ENCODE measurements around the gene SRGAP3.

SRGAP3 gene

GRCh38 chr3:9047452-9048346 lies 201.7 kb downstream of the SRGAP3 start:
- DNase-seq (ENCODE audit: low spot score) = no peak

DNA sequence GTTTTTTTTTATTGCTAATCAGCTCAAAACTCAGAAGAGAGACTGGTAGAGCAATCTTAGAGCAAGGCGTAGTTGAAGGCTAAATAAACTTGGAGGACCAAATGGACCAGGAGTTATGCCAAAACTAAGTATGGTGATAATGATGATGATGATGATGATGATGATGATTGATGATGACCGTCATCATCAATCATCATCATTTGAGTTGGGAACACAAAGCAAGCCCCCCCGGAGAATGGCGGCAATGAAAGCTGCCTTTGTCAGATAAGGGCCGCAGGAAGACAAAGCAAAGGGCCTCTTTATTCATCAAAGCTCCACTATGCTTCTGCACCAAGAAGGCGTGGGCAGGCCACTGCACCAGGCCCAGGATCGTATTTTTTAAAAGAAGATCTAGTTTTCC lies 204.1 kb downstream of the SRGAP3 start:
- no peak for DNase-seq (ENCODE audit: low spot score)

DNA sequence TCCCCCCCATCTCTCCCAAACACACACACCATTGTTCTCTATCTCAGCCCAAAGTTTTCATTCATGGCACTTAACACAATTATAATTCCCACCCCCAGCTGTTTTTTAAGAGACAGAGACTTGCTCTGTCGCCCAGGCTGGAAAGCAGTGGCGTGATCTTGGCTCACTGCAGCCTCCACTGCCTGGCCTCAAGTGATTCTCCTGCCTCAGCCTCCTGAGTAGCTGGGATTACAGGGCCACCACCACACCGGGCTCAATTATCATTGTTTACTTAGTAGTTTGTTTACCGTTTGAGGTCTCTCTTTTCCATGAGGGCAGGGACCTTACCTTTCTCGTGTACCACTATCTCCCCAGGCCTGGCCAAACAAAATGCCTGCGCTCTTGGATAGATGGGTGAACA lies 206.4 kb downstream of the SRGAP3 start:
- DNase-seq (ENCODE audit: low spot score) = no peak

- DNase-seq (ENCODE audit: low spot score) = no peak
Measured at GRCh38 chr3:9041626-9042025, 207.8 kb downstream of the SRGAP3 start.

GRCh38 chr3:9040996-9041395 lies 208.4 kb downstream of the SRGAP3 start:
- no peak for DNase-seq (ENCODE audit: low spot score)

DNA sequence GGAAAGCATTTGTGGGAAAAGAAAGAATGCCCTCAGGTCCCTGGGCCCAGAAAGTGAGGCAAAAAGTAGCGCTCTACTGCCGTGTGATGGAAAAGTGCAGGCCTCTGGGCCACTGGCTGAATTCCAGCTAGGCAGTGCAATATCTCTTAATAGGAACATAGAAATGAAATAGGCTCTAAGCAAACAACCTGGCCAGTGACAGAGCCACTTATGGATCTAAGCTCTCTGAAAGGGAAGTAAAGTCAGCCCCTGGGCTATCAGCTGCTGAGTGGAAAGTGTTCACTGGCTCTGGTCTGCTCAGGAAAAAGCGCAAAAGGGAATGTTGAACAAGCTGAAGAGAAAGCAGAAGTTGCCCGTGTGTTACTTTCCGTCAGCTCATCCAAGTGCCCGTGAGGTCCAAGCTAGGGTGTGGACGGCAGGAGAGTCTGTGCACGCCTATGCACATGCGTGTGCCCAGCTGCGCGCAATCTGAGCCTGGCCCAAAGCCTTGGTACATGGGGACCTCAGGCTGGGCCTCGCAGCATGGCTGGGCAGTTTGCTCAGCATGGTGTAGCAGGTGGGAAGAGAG lies 212.2 kb downstream of the SRGAP3 start:
- no peak for DNase-seq (ENCODE audit: low spot score)

DNA sequence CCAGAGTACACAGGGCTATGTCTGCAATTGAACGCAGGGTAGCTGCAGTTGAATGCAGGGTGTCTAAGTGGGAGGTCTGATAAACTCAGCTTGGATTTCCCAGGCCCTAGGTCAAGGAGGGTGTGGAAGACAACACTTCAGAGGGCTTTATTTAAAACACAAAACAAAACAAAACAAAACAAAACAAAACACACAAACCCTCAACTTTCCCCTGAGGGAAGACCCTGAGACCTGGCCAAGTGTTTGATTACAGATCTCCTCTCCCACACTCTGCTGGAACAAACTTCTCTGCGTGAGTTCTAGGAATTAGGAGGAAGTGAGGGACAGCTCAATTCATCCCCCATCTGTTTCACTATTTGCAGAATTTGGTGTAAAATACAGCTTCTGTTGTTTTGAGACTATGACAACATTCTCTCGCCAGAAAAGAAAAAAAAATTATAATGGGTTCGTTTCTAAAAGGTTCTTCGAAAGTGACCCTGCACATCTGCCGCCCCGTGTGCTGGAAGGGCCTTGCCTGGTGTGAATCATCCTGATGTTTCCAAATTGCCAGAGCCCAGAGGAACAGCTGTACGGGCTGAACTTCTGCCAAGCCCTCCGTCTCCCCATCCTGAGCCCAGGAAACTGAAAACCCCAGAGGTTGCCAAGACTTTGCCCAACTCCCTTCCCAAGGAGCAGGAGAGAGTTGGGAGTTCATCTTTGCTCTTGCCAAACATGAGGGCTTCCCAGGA lies 212.9 kb downstream of the SRGAP3 start:
- no peak for DNase-seq (ENCODE audit: low spot score)

DNA sequence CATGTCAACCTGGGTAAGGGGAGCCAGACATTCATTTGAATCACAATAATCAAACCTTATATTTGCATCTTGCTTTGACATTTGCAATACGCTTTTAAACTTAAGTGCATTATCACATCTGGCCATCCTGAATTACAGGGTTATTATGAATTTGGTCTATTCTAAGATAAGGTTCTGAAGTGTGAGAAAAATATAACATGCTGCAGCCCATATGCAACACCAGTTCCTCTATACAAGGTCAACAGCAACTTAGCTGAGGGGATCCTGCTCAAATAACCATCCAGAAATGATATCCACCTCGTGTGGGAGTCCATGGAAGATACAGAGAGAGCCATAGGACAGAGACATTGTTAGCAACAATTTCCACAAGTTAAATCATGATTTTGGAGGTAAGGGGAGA lies 213.5 kb downstream of the SRGAP3 start:
- no peak for DNase-seq (ENCODE audit: low spot score)

DNA sequence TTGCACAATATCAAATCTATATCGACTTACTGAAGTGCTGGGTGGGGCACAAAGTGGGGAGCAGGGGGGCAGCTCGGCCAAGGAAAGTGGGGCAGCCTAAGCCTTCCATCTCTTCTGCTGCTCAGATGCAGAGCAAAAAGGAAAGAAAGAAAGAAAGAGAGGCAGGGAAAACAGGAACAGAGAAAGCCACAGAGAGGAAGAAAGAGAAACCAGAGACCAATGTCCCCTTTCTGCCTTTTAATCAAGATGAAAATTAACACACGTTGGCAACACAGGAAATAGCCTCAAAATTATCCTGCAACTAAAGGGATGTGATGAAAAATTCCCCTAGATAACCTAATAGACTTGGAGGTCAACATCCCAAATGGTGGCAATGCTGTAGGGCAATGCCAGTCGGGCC lies 214.0 kb downstream of the SRGAP3 start:
- no peak for DNase-seq (ENCODE audit: low spot score)

DNA sequence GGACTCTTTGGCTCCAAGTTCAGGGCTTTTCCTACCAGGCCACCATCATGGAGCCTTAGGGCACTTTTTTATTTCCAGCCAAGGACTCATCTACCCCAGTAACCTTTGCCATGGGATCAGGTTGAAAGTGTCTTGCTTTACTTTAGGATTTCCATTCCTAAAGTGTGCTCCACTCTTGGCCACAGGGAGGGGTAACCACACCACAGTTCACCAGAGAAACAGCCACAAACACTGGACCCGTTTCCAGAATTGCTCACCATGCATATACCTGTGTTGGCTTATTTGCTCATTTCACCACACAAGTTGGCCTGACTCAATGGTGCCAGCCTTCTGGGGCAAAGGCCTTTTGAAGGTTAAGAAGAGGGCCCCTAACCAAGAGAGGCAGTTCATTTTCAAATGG lies 215.6 kb downstream of the SRGAP3 start:
- no peak for DNase-seq (ENCODE audit: low spot score)

DNA sequence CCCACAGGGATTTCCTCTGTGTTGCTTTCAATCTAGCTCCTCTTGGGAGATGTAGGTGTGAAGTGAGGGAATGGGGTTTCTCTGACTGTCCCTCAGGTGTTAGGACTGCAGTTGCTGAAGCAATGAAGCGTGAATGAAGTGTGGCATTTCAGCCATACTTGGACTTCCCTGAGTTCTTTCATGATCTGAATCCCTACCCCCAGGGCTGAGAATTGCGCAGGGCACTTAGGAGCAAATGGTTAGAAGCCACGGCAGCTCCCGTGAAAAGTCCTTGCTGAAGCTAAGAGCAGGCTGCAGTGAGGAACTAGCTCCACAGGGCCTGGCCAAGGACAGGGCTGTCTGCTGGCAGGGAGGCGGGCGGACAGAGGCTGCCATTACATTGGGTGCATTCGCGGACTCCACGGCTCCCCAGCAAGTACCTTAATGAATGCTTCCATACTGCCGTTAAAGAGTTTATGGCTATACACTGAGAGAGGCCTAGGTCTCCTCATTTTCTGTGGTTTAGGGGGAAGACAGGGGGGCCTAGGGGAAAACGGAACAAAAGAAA lies 217.1 kb downstream of the SRGAP3 start:
- no peak for DNase-seq (ENCODE audit: low spot score)

DNA sequence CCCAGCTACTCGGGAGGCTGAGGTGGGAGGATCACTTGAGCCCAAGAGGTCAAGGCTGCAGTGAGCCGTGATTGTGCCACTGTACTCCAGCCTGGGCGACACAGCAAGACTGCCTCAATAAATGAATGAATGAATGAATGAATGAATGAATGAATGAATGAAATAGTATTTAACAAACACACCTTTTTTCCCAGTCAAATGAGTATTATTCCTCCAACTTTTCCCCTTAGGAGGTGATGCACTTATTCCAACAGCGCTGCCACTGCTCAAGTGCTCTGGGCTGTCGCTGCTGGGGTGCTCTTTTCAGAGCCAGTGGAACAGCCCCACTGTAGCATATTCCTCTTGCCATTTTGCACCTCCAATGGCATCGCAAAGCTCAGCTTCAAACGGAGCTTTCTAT lies 219.4 kb downstream of the SRGAP3 start:
- DNase-seq (ENCODE audit: low spot score) = no peak

DNA sequence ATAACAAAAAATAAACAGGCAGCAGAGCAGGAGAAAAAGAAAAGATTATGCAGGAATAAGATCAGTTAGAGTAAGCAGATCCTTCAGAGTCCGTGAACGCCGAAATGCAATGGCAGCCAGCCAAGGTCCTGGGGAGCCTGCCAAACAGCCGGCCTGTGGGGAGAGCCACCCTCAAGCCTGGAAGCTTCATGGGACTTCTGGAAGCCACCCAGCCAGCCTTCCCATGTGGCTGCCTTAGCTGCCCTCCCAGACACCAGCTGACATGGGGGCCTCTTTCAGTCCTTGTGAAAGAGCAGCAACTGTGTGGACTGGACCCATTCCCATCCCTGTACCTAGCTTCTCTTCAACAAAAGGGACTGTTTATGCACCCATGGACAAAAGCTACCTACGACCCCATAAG lies 221.3 kb downstream of the SRGAP3 start:
- DNase-seq (ENCODE audit: low spot score) = no peak

GRCh38 chr3:9026320-9027045 lies 223.0 kb downstream of the SRGAP3 start:
- DNase-seq (ENCODE audit: low spot score) = no peak

DNA sequence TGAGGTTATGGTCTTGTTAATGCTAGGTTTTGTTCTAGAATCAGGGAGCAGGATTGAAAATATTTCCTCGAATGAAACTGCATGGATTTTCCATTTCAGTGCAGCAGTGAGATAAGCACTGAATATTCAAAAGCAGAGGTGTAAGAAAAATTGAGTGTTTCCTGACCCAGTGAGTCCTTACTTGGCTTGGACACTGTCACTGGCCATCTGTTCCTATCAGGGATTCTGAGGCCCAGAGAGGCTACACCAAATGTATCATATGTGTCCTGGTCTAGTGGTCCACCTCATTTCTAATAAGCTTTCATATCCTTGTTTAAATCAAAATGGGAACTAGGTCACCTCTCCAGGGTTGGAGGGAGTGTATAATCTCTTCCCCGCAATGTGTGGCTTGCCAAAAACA lies 225.1 kb downstream of the SRGAP3 start:
- DNase-seq (ENCODE audit: low spot score) = no peak

DNA sequence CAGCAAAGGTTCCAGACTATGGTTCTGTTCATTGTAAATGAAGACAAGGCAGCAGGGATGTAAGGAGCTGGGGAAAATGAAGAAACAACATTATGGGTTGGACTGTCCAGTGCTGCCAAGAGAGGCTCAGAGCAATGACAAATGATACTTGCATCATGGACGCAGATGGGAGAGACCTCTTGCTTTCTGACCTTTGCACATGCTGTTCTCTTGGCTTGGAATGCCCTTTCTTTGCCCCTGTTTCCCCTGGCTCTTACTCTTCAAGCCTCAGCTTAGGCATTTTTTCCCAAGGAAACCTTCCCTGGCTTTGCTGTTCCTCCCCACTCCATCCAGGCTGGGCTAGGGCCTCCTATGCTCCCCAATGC lies 226.2 kb downstream of the SRGAP3 start:
- no peak for DNase-seq (ENCODE audit: low spot score)

DNA sequence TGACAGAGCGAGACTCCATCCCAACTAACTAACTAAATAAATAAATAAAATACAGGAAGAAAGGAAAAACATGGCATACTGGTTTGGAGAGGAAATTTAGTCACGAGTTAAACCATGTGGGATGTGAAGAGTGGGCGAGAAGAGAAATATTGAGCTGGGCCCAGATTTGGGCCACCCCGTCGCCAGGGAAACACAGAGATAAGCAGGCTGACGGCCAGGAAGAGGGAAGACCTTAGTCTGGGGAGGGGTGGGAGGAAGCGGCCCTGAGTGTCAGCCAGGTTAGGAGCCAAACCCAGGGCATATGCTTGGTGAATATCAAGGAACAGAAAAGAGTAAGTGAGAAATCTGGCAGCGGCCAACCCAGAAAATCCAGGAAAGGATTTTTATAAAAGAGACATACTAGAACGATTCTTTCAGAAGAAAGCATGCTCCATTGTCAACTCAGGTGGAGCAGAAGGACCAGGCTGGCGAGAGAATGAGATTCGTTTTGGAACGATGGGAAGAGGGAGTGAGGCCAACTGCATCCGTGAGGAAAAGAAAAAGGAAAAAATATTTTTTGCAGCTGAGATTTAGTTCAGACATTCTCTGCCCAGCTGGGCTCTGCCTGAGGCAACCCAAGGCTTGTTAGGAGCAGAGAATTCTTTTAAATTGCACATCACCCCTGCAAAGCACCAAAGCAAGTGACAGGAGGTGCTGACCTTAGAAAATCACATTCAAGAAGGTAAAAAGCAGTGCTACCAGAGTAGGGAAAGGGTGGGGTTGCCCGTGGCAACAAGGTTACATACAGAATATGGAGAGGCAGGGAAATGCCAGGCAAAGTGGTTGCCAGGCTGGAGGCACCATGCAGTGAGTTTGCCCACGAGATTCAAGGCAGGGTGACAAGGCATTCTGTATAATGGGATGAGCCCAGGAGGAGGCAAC lies 226.9 kb downstream of the SRGAP3 start:
- no peak for DNase-seq (ENCODE audit: low spot score)

DNA sequence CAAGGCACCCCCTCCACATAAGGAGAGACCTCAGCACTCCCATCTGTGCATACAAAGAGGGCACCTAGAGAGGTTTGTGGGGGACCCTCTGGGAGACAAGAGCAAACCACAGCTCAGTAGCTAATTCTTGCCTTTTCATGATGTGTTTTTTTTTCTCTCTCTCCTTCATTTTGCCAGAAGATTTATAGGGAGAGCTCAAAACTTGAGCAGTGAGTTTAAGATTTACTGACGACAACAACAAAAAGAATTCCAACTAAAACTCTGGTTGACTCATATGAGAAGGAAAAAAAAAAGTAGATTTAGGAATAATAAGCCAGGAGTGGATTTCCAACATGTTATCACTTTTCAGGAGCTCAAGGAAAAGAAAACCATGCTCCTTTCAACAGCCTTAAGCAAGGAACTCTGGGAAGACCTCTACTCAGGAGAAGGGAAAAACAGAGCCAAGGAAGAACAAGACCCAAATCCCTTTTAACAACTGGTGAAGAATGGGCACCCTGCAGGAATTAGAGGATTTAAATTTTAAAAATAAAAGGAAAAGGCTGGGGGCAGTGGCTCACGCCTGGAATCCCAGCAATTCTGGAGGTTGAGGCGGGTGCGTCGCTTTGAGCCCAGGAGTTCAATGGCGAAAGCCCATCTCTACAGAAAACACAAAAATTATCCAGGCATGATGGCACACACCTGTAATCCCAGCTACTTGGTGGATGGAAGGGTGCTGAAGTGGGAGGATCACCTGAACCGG lies 228.0 kb downstream of the SRGAP3 start:
- no peak for DNase-seq (ENCODE audit: low spot score)

DNA sequence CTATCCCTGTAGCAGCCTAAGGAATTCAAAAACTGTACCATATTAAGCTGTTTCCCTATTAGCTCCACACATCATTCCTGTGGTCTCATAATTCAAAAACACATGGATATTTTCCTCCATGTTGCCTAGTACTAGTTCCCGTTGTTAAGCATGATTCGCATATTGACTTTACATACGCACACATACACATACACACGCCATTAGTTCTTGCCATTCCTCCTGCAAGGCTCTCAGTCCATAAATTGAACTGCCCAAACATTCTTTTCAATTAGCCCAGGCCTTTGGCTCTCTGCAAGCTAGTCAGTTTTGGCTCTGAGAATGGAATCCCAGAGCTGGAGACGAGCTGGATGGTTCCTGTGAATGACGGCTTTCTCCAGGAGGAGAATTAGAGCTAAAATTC lies 229.0 kb downstream of the SRGAP3 start:
- no peak for DNase-seq (ENCODE audit: low spot score)

GRCh38 chr3:9019259-9019961 lies 230.0 kb downstream of the SRGAP3 start:
- DNase-seq (ENCODE audit: low spot score) = no peak
